Dermis microvascular lymphatic vessel endothelial cell (primary cell): ENCODE measurements around the gene NINJ2. TPM values are rescaled to one million over a fixed set of nuclear protein-coding genes. Genes with fewer than 3 reads are reported as not detected.

Experiments used
- DNase-seq, 2 donors: peaks; one replicate each; pipeline versions ENCODE4 v3.0.0 to v3.0.0-alpha.2; 2010; ENCODE audit warnings: low read depth in 2 of 2
- total RNA-seq: library from RNA; depleted of rRNA; stranded (reverse); fragments of >200 nt; gene quantifications from 2 replicates; pipeline ENCODE4 v1.2.1, GENCODE V29; 2014

The NINJ2 gene
- total RNA-seq, 1 donor from 2014 or later = 2.4 TPM

DNA sequence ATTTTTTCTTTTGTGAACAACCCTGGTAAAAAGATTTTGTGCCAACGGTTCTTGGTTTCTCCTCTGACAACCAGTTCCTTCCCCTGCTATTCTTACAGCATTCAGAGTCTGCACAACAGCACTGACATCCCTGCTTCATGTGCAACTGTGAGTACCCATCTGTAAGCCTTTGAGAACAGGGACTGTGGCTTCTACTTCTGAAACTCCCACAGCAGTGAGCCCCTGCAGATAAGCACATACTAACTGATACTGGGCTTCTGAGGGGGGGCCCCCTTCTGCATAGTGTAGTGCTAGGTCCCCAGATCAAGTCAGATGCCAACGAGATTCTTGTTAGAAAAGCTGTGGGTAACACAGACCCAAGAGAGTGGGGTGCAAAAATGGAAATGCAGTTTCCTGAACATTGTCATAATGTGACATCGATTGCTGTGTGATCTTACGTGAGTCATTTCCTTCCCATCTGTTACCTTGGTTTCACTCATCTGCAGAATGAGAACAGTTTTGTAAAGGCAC, 11.1 kb upstream of the NINJ2 start:
- DNase-seq = peak; percentile 55 to 61

DNA sequence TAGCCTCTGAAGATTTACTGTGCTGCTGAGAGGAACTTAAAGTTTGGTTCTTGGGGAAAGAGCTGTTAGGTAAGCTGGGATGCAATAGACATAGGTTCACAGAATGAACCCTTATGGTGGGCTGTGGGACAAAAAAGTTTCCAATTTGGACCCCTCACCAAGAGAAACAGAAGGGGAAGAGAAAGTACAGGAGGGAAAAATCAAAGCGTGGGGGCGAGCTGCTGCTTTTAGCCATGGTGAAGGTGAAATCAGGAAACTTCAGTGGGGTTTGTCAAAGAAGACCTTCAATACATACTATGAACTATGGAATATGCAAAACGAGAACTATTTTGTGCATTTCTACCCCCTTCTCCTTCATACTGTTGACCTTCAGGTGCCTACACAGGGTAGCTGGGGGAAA, 10.6 kb upstream of the NINJ2 start:
- no peak for DNase-seq

DNA sequence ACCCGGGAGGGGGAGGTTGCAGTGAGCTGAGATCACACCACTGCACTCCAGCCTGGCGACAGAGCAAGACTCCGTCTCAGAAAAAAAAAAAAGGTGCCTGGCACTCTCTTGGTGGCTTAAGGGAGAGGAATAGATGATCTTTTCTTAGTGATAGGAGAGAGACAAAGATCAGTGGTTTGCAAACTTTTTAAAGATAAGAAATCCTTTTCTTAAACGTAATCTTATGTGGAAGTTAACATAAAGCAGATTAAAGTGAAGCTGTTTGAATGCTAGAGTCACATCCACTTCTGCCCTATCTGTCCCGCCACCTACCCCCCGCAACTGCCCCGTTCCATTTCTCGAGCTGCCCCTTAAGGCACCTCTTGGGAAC, 6.3 kb upstream of the NINJ2 start:
- DNase-seq = no peak

- DNase-seq = no peak
Measured at GRCh38 chr12:668090-668481, 4.8 kb upstream of the NINJ2 start.

DNA sequence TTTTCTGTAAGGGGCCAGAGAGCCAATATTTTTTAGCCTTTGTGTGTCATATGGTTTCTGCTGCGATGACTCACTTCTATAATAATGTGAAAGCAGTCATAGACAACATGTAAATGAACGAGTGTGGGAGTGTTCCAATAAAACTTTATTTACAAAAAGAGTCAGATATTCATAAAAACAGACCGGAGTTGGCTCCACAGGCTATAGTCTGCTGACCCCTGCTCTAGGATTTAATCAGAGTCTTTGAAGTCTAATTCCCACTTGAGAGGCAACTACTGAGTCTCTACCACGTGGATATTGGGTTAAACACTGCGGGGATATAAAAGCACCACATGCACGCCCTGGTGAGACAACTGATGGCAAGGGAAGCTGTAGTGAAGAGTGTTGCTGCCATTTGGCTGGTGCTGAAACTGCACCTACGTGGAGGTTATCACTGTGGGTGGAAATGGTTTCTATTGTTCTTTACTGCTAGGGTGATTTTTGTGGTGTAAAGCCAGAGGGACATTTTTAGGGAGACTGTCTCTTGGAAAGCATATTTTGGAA, 3.6 kb upstream of the NINJ2 start:
- no peak for DNase-seq

- no peak for DNase-seq
Measured at GRCh38 chr12:666066-666465, 2.8 kb upstream of the NINJ2 start.

GRCh38 chr12:664779-665092, 1.5 kb upstream of the NINJ2 start:
- DNase-seq = no peak

DNA sequence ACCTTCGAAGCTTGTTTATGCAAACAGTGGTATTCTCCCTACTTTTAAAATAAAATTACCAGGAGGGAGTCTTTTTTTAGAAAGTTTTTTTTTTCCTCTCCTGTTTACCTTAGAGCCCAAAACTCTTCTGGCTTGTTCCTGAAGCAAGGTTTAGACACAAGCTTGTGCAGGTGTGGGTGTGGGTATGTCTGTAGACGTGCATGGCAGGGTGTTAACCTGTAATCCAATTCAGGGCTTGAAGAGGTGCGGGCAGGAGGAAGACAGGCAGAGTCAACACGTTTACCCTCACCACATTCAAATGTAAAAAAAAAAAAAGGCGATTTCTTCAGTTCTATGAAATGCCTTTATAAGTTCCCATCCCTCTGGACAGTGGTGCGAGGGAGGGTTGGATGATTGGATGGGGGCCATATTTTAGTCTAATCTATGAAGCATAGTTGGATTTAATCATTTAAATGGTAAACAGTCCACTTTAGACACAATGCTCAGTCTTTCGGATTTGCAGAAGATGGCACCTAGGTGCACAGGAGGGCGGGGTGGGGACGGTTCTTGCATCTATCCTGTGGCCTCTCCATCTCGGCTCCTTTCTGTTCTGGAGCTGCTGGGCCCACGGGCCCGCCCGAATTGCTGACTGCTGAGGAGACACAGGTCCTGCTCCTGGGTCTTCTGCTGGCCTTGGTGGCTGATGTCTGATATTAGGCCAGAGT, 982 bp upstream of the NINJ2 start:
- DNase-seq = no peak

DNA sequence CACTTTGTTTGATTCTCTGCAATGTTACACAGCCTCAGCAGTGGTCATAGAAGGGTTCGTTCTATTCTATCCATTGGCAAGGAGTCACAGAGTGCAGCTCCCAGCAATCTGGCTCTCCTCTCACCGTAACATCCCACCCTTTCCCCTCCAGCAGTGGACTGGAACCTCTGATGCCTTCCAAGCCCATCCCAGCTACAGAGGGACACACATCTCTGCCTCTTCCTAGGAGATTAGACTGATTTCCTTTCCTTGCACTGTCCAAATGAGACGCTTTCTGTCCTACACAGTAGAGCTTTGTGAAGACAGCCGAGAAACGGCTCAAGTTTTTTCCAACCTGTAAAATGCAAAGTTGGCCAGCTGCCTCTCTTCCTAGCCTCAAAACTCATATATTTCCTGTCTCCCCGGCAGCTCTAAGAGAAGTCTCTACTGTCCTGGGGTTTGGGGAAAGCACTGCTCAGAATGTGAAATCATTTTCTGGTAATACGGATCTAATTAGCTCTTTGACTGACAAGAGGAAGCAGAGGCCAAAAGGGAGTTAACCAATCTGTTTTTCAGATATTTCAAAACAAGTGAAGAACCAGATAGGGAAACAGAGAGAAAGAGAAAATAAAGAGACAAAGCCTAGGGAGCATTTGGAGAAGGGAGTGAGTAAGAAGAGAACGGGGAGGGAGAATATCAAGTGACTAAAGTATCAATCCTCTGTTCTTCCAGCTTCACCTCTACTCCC, 516 bp downstream of the NINJ2 start:
- DNase-seq = no peak

- no peak for DNase-seq
Measured at GRCh38 chr12:661720-662486, 1.3 kb downstream of the NINJ2 start.

- DNase-seq = no peak
Measured at GRCh38 chr12:659090-659683, 4.1 kb downstream of the NINJ2 start.

- no peak for DNase-seq
Measured at GRCh38 chr12:650983-651382, 12.3 kb downstream of the NINJ2 start.

DNA sequence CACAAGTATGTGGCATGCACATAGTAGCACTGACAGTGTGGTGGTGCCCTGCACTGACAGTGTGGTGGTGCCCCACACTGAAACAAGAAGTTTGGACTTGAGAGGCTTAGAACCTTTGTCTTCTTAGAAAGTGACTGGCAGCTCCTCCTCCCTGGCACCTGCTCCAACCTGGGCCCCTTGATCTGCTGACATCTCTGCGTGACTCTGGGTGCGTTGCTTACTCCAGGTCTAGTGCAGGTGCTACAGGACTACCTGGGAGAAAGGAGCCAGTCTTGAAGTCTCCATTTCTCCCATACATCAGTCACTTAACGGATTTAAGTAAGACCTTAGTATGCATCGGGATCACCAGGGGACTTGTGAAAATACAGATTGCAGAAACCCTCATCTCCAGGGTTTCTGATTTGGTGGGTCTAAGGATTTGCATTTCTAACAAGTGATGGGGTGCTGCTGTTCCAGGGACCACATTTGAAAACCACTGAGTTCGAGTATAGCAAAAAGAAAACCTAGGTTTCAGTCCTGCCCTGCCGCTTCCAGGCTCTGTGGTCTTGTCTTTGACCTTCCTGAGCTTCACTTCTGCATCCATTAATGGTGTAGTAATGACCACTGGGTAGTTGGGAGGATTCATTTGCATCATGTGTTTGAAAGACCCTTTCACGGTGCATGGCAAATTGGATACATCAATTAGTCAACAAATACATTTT, 15.7 kb downstream of the NINJ2 start:
- no peak for DNase-seq

DNA sequence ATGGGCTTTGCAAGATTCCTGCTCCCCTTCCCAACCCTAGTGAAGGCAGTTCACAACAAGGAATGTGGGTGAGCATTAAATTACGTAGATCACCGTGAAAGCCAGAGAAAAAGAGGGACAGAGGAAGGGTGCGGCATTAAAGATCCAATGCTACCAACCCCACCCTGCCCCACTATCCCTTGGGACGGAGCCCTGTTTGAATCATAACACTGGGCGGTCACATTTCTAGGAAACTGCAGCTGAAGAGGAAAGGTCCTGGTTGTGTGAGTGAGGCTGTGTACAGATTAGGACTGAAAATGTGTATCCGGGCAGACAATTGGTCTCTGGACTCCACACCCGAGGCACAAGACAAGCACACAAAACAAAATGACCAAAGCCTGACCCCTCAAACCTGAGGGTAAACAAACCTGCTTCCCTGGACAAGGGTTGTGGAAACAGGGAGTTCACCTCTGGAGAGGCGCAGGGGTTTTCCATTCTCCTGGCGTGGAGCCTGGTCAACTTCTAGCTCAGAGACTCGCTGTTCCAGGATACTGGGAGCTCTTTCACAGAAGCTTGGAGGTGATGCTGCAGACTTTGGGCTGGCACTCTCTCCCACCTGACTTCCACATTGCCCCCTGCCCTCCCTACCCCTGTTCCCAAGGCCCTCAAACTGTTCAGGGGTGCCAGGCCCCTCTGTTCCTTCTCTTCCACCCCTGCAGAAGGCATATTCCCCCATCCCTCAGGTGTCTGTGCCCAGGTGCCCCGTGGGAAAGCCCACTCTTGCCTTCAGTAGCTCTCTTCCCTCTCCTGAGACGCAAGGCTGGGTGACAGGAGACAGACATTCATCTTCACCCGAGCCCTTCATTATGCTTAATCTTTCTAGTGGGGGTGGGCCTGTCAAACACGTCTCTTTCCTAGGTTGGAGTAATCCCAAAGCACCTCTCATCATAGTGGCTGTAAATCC, 16.5 kb downstream of the NINJ2 start:
- peak; percentile 97 to 98 for DNase-seq

DNA sequence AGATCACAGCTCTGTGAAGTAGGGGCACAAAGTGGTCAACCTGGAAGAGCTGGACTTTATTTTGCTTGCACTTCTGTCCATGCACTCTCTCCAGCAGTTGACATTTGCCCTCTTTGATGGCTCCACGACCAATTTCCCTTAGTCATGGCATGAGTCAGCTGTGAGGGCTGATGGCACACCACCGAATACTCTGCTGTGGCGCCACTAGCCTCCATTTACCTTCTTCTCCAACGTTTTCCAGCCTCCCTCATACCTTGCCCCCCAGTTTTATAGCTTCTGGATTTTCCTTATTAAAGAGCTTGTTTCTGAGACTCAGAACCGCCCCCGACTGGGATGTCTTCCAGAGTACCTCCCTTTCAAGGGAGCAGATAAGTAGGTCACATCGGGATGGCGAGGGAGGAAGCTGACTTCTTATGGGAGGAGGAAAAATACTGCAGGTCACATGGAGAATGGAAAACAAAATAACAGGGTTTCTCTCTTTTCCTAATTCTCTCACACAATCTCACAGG, 17.6 kb downstream of the NINJ2 start:
- DNase-seq = peak; percentile 83 to 84

GRCh38 chr12:644818-645552, 18.3 kb downstream of the NINJ2 start:
- no peak for DNase-seq

- DNase-seq = no peak
Measured at GRCh38 chr12:644303-644639, 19.0 kb downstream of the NINJ2 start.

GRCh38 chr12:643475-644302, 19.6 kb downstream of the NINJ2 start:
- peak in 1 of 2 donors; percentile 74 for DNase-seq
